BJ (cell line): ENCODE measurements around the gene CALCR. TPM values are rescaled to one million over a fixed set of nuclear protein-coding genes. Genes with fewer than 3 reads are reported as not detected.

ENCODE experiments used
- CTCF ChIA-PET: fragments of 350-600 bp; formaldehyde crosslinking; extraction: SDS; loops from one replicate; lab custom pipeline; 2021; ENCODE audit warnings: antibody characterized with exemption, inconsistent platforms; lab: Yijun Ruan, JAX
- POLR2A ChIA-PET: fragments of 300-600 bp; sonication (Branson Sonifier 250); formaldehyde crosslinking; extraction: SDS; loops from one replicate; lab custom pipeline; 2021; ENCODE audit warnings: antibody characterized with exemption; lab: Charles Lee
- DNase-seq: peaks from one replicate; pipeline ENCODE4 v3.0.0-alpha.2; 2011; ENCODE audit warnings: low read depth
- H3K27me3 ChIP-seq: 2 replicates; pipeline ENCODE4 v1.6.0; 2011; ENCODE audit warnings: low read length; ENCODE audit not compliant: control insufficient read depth, insufficient read depth
- H3K36me3 ChIP-seq: 2 replicates; pipeline ENCODE4 v1.5.1; 2011; ENCODE audit warnings: low read length; ENCODE audit not compliant: control insufficient read depth, insufficient read depth
- H3K4me3 ChIP-seq: 2 replicates; pipeline ENCODE4 v1.5.1; 2011; ENCODE audit warnings: low read depth, mild to moderate bottlenecking, control low read depth, low read length
- CTCF ChIP-seq: IDR thresholded peaks from 2 replicates; pipeline ENCODE4 v1.5.1; 2011; ENCODE audit warnings: low read depth, mild to moderate bottlenecking, control low read depth, inconsistent platforms, low read length, moderate library complexity; ENCODE audit not compliant: insufficient read depth
- polyA plus RNA-seq: library from polyadenylated mRNA; depleted of rRNA; stranded (reverse); fragments of >200 nt; gene quantifications from 2 replicates; pipeline ENCODE4 v1.2.3, GENCODE V29; 2011

CALCR gene
- polyA plus RNA-seq, 1 experiment, result not detected

DNA sequence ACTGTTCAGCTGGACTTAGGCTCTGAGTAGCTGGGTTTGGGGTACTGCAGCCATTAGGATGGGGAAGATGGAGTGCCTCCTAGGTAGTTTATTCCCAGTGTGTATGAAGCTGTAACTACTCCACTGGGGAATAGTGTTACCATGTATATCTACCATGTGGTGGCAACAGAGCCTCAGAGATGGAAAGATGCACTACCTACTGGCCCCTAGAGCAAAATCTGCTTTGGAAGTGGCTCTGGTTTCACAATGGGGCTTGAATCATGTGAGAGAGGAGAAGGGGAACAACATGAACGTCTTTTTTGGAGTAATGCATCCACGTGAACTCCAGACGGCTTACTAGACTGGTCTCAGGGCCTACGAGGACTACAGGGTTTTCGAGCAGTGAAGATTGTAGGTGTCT lies 167.3 kb downstream of the CALCR start:
- Histone ChIP-seq H3K4me3 (no peak overlapping the region), H3K36me3 (no peaks in the 10 kb centered on the region), H3K27me3 (no peaks in the 10 kb centered on the region)
- no peak for TF ChIP-seq CTCF
- ChIA-PET POLR2A (no interaction called here), CTCF (interaction anchor here (0.6 kb wide), 1 partner anchor 313 kb away, joined by 3 read pairs; no protein-coding TSS in a partner anchor)
- DNase-seq, result no peak

- TF ChIP-seq CTCF, result no peak
- H3K4me3 ChIP-seq, result no peak overlapping the region
- H3K27me3 ChIP-seq, result no peaks in the 10 kb centered on the region
- no peaks in the 10 kb centered on the region for H3K36me3 ChIP-seq
- POLR2A ChIA-PET, result no interaction called here
- CTCF ChIA-PET, result no interaction called here
- DNase-seq, result no peak
Observed at GRCh38 chr7:93402944-93403343, 171.6 kb downstream of the CALCR start.

GRCh38 chr7:93399642-93400041 lies 174.9 kb downstream of the CALCR start:
- no peaks in the 10 kb centered on the region for H3K27me3 ChIP-seq
- H3K4me3 ChIP-seq, result no peak overlapping the region
- no peak for DNase-seq
- TF ChIP-seq CTCF, result no peak
- H3K36me3 ChIP-seq, result no peaks in the 10 kb centered on the region
- ChIA-PET POLR2A (no interaction called here), CTCF (interaction anchor here (1.0 kb wide), 1 partner anchor 8 kb away, joined by 3 read pairs; no protein-coding TSS in a partner anchor)

DNA sequence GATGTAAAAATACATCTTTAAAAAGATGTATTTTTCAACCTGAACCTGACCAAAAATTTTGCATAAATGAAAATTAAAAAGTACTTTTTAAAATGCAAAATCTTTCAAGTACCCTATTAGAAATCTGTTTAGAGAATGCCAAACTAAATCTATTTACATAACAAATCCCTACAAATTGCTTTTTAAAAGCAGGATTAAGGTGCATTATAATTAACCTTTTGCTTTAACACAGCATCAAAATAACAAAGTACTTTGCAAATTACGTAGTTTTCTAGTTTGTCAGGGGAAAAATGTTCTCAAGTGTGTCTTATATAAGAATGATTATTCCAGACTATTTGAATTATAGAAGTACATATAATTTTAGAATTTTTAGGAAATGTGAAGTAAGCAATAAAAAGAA lies 181.5 kb downstream of the CALCR start:
- no peak overlapping the region for H3K4me3 ChIP-seq
- ChIA-PET CTCF (no interaction called here), POLR2A (no interaction called here)
- no peaks in the 10 kb centered on the region for H3K27me3 ChIP-seq
- H3K36me3 ChIP-seq, result no peaks in the 10 kb centered on the region
- no peak for DNase-seq
- no peak for TF ChIP-seq CTCF

- Histone ChIP-seq H3K27me3 (peaks cover 4% of the 10 kb centered on the region), H3K36me3 (no peaks in the 10 kb centered on the region), H3K4me3 (no peak overlapping the region)
- ChIA-PET CTCF (interaction anchor here (1.5 kb wide), 1 partner anchor 16 kb away, joined by 3 read pairs; no protein-coding TSS in a partner anchor), POLR2A (no interaction called here)
- DNase-seq, result no peak
- TF ChIP-seq CTCF, result no peak
Observed at GRCh38 chr7:93390660-93391059, 183.9 kb downstream of the CALCR start.
